GM18519 (cell line): Measurements from ENCODE around the gene MMAB.
"Not testable (repeated sequence)": the region's sequence is repeated elsewhere in the genome, so short reads cannot be mapped to it uniquely, and the experiment has no call there.

ENCODE experiments used
- ATAC-seq: cut with Tn5 transposase; IDR thresholded peaks from one replicate; pipeline ENCODE4 v1.9.1; 2021; ENCODE audit warnings: mild to moderate bottlenecking, moderate library complexity; ENCODE audit not compliant: unreplicated experiment, low FRiP score

MMAB gene

DNA sequence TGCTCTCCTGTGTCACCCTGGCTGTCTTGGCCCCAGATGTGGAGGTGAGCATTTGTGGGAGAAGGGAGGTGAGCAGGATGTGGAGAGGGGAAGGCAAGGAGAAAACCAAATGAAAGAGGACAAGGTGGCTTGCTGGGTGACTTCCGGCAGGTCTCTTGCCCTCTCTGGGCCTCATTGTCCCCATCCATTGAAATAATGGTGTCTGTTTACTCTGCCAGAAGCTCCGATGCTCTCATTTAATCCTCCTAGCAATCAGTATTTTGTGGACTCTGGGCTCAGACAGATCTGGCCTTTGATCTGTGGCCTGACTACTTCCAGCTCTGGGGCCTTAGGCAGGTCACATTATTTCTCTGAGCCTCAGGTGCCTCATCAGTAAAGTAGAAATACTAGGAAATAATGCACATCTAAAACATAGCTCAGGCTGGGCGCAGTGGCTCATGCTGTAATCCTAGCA lies 30.9 kb upstream of the MMAB start:
- ATAC-seq: no peak

DNA sequence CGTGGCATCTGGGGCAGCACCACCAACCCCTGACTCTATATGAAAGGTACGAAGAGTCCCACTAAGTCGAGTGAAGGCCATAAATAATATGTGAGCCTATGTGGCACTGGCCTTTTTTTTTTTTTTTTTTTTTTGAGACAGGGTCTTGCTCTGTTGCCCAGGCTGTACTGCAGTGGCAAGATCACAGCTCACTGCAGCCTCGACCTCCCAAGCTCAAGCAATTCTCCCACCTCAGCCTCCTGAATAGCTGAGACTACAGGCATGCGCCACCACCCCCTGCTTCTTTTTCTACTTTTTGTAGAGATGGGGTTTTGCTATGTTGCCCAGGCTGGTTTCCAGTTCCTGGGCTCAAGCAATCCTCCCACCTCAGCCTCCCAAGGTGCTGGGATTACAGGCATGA lies 28.8 kb upstream of the MMAB start:
- ATAC-seq: not testable (repeated sequence)

DNA sequence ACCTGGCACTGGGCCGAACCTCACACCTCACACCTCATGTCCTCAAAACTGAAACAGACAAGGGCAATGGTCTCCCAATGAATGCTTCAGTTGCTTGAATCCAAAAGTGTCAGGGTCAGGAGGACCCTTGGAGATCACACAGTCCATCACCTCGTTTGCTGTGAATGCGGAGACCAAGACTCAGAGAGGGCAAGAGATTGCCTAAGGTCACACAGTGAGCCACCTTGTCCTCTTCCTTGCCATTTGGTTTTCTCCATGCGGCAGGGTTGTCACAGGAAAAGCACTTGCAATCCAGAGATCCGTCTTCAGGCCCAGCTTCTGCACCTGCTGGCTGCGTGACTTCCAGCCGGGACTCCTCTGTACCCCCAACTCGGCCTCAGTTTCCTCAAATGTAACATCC lies 28.3 kb upstream of the MMAB start:
- ATAC-seq: no peak

DNA sequence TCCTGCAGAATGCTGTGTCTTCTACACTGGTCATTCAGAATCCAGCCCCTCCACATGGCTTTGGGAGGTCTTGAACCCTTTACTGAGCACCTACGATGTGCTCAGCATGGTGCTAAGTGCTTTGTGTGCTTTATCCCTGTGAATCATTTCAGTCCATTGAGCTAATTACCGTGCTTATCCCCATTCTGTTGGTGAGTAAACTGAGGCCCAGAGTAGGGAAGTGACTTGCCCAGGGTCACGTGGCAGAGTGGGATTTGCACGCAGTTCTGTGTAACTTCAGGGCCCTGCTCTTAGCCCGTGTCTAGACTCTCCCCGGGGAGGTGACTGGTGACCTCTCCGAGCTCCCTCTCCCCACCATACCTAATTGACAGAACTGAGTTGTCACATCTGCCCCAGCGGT lies 27.7 kb upstream of the MMAB start:
- ATAC-seq: no peak

DNA sequence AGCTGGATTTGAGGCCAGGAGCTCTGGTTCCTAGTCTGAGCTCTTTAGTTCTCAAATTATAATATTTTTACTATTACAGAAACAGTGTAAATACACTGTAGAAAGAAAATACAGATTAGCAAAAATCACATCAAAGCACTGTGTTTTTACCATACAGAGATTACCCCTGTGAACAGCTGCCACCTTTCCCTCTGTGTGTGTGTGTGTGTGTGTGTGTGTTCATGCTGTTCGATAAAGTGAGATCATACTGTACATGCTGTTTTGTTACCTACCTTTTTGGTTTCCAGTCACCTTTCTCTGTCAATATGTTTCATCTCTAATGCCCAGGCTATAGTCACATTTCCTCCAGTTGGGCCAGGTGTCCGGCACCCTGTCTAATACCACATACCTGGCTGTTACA lies 27.2 kb upstream of the MMAB start:
- no peak for ATAC-seq

DNA sequence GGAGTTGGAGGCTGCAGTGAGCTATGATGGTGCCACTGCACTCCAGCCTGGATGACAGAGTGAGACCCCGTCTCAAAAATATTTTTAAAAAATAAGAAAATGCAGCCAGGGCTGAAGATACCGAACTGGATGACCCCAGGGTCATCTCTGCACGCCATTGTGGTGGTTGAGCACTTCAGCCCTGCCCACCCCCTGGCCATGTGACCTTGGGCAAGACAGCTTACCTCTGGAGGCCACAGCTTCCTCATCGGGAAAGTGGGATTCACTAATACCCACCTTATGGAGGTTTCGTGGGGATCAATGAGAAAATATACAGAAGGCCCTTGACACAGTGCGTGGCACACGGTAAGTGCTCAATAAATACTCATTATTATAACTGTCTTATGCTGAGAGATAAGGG lies 25.8 kb upstream of the MMAB start:
- no peak for ATAC-seq

DNA sequence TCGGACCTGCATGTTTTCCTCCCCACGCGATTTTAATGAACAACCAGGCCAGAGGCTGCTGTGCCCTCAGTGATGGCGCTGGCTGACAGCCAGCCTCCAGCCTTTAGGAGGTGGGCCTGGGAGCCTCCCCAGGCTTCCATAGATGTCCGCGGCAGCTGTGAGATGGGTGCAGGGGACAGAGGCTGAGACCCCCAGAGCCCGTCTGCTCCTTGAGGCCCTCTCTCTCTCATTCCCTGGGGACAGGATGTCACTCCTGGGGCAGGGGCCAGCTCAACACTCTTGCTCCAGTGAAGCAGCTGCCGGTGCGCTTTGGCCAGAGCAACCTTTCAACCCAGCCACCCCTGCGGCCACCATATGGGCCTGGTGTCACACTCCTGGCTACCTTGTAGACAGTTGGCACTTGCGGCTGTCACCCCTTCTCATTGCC lies 25.1 kb upstream of the MMAB start:
- ATAC-seq: no peak

DNA sequence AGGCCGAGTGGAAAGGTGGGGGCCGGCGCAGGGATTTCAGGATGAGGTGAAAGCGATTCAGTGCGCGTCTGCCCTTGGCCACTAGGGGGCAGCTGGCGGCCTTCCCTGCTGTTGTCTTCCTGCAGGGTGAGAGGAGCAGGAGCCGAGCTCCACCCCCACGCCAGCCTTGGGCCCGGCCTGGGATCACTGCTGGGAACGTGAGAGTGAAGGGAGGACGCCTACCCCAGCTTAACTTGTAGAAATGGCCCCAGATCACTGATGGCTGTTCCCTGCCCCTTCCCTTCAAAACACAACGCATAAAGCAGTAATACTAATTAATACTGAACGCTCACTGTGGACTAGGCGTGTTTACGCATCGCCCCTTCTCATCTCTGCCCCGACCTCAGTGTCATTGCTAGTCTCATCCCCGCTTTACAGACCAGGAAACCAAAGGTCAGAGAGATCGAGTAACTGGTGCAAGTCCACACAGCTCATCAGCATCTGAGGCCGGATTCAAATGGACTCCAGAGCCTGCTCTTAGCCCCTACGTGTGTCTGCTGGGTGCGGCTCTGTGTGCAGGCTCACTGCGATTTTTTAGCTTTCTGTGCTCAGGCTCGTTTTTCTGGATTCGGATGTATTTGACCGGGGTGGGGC lies 24.6 kb upstream of the MMAB start:
- ATAC-seq: no peak

DNA sequence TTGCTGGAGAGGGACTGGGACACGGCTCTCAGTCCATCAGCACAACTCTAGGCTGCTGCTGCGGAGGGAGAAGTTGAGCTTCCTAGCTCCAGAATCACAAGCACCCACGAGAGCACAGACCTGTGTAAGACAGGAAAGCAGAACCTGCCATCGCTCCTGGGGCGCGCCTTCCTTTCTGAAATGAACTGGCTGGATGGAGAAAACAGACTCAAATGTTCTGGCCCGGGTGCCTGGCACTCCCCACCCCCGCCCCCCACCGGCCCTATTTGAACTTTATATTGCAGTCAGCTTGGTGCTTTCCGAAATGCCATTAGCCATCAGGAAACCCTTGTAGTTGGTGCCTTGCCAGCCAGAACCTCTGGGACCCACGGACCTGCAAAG lies 24.1 kb upstream of the MMAB start:
- ATAC-seq: no peak

DNA sequence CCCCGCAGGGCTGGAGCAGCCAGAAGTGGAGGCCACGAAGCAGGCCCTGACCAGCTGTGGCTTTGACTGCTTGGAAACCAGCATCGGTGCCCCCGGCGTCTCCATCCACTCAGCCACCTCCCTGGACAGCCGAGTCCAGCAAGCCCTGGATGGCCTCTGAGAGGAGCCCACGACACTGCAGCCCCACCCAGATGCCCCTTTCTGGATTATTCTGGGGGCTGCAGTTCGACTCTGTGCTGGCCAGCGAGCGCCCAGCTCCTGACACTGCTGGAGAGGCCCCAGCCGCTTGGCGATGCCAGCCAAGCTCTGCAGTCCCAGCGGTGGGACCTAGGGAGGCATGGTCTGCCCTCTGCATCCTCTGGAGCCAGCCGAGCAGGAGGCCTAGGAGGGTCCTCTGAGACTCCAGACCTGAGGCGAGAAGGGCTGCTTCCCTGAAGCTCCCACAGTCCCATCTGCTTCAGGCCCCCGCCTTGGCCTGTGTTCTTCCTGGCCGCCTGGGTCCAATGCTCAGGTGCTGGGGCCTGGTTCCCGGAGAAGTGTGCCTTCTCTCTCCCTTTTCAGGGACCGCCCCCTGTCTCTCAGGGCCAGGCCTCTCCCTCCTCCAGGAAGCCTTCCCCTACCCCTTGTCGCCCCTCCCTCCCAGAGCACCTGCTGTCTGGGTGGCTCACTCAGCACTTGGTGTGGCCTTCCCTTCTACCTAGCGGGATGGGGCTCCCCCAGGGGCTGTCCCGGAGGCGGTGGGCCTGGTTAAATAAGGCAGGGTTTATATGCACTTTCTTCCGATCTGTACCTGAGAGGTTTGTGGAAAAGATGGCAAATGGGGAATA lies 23.3 kb upstream of the MMAB start:
- ATAC-seq: no peak

DNA sequence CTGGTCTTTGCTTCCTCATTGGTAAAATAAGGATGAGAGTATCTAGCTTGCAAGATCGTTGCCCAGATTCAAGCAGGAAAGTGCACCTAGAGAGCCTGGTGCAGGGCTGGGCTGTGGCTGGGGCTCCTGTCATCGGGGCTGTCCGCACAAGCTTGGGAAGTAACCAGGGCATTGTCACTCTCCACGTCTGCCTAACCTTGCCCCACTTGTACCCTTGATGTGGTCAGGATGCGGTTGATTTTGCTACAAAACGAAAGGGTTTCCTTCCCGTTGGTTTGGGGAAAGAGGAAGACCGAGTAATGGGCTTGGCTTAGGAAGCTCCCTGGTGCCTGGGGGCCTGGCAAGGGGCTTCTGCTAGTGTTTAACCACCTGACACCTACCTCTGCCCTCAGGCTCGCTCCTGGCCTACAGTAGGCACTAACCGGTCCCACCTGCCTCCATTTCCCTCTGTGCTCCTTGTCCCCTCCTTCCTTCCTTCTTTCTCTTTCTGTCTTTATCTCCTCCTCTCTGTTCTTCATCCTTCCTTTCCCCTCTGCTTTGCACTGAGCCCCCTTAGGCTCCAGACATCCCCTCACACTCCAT lies 22.1 kb upstream of the MMAB start:
- no peak for ATAC-seq

DNA sequence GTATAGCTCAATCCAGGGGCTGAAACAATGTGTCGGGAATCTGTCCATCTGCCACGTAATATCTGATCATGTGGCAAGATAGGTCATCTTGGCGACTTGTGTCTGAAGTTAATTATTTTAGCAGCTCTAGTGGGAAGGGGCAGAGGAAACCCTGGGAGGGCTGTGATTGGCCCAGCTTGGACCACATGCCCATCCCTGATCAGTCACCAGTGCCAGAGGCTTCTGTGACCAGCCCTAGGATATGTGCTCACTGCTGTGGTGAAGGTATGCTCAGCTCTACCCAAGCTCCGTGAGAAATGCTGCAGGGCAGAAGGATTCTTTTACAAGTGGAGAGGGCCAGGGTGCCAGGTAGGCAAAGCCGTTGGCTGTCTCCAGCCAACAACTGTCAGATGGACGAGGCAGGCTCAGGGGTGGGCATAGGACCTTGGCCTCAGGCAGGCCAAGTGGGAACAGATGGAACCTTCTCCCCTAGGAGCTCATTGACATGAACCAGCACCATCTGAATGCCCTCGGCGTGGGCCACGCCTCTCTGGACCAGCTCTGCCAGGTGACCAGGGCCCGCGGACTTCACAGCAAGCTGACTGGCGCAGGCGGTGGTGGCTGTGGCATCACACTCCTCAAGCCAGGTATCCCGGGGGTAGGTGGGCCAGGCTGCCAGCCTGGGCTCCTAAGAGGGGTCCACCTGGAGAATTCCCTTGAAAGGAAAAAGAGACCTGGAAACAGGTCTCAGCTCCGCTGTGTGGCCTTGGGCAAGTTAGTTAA lies 21.4 kb upstream of the MMAB start:
- ATAC-seq: no peak

DNA sequence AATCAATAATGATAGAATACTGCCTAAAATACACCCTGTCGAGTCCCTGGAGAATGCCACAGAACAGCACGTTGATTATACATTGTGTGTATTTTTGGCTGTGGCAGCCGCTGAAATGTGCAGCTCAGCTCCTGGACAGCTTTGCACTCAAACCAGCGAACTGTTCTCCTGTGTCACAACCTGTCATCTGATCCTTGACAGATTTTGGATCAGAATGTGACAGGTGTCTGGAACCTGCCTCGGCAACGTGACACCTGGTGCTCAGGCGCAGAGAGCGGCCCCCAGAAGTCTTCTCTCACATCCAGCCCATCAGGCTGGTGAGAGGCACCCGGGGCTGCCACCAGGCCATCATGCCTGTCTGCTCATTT lies 19.6 kb upstream of the MMAB start:
- no peak for ATAC-seq

DNA sequence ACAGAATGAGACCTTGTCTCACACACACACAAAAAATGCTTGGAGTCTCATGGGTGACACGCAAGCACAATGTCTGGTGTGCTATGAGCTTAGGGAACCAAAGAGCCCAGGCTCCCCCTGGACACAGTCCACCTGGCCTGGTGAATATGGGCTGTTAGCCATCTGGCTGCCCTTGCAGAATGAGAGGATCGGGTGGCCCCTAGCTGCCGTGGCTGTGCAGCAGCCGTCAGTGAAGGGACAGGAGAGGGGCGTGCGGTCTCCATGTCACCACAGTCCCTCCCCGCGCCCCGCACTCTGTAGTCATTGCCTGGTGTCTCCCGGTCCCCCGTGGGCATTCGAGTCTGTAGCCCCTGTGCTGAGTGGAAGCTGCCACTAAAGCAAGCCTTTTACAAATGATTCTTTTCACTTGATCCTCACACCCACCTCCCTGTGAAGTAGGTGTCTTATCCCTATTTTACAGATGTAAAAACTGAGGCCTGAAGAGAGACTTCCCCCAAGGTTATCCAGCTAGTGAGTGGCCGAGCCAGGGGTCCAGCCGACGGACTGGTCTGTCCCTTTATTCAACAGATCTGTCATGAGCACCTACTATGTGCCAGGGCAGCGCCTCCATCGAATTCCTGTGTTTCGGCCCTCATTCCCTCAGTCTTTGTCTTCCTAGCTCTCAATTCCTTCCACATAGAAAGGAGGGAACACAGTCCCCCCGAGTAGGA lies 19.0 kb upstream of the MMAB start:
- no peak for ATAC-seq

DNA sequence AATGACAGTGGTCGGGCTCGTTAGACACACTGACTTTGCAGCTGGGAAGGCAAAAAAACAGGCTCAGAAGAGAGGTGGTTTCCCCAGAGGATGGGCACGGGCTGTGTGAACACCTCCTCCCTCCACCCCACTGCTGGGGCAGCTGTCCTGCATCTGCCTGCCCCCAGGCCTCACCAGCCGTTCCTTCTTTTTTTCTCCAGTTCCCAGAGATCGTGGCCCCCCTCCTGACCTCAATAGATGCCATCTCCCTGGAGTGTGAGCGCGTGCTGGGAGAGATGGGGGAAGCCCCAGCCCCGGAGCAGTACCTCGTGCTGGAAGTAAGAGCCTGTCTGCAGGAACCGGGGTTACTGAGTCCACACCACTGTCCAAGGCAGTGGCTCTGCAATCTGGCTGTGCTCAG lies 17.7 kb upstream of the MMAB start:
- no peak for ATAC-seq

DNA sequence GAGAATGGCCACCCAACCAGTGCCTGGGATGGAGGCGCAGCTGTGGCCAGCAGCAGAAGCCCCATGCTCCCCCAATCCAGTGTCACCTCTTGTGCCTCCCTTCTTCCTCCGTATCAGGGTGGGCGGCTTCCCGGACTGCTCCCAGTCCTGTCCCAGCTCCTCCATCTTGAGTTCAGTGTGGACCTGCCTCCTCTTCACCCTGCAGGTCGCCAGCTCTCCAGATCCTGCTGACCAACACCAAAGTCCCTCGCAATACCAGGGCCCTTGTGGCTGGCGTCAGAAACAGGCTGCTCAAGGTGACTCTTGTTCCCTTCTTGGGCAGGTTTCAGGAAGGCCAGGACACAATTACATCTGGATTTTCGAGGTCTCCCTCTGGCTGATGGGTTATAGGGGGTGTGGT lies 17.3 kb upstream of the MMAB start:
- no peak for ATAC-seq

DNA sequence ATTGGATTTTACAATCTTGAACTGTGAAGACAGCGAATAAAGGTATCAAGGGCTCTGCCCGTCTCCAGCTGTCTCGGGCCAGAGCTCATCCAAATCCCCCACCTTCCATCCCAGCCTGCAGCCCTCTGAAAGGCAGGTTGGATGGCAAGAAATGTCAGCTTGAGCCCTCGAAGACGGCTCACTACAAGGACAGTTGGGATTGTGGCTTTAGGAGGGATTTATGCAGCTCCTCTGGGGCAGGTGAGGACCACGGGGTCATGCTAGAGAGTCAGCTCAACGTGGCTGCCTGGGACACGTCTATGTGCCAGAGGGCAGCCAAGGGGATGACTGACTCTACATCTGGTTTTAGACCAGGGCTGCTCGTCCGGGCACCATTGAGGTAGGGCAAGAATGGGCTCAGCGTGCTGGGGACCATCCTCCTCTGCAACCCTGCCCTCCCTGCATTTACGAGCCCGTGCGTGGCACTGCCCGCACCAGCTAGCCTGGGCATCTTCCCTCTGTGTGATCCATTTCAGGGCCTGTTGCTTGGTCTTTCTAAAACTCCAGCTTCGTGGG lies 16.5 kb upstream of the MMAB start:
- no peak for ATAC-seq

DNA sequence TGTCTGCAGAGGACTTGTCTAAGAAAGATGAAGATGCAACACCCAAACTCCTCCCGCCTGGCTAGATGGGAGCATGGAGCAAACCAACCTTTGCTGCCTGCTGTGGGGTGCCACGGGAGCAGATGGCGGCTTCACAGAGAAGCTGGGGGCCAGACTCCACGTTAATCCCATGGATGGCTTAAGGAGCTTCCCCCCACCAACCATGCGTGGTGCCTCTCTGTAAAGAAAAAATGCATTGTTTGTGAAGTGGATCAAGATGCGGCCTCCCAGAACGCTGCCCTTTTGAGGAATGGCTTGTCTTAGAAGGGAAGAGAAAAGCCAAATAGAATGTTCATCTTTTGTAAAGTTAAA lies 15.9 kb upstream of the MMAB start:
- no peak for ATAC-seq

DNA sequence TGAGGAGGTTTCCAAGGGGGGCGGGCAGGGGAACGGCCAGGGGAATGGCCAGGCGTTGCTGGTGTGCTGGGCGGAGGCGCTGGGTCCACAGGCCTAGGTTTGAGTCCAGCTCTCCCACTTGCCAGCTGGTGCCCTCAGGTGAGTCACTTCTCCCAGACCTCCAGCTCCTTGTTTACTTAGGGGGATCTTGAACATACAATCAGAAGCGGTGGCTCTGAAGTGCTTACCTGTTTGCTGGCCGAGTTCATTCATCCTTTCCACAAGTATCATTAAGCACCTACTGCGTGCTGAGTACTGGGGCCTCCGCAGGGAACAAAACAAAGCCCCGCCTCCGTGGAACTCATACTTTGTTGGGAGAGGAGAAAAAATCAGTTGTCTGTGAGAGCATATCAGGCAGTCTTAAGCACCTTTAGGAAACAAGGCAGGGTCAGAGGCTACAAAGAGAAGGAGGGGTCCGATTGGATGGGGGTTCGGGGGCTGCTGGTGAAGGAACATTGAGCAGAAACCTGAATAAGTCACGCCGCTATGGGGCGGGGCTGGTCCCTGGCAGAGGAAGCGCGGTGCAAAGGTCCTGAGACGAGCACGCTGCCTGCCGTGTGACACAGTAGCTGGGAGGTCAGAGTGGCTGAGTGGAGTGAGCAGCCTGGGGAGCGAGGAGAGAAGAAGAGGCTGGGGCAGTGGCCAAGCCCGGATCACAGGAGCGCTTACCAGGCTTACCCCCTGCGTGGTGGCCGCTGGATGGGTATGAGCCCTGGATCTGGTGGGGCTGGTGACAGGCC lies 15.3 kb upstream of the MMAB start:
- no peak for ATAC-seq

DNA sequence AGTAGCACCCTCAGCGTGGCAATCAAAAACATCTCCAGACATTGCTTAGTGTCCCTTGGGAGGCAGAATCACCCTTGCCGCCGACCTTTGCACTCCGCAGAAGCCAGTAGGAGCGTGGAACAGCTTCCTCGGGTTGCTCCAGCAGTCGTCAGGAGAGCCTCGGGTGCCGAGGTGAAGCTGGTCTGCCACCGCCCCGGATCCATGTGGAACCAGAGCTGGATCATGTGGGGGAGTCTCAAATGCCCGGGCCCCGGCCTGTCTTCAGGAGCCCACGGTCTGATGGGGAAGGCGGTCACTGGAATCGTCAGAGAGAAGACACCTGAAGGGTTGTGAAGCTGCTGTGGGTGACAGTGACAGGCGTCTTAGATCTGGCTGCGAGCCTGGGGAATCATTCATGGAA lies 14.6 kb upstream of the MMAB start:
- ATAC-seq: no peak
